Upper lobe of left lung (tissue), 4 donors: ENCODE measurements around the gene COMMD3.

Source experiments
- POLR2A ChIP-seq, 4 donors: fragments of 450-650 bp; IDR thresholded peaks; one replicate each; pipeline ENCODE4 v1.5.1; 2016 to 2017; ENCODE audit warnings: antibody characterized with exemption in 4 of 4, mild to moderate bottlenecking in 2 of 4
- TF ChIP-seq, protein P1 (sequence below), 6 experiments: fragments of 450-650 bp in 4 of 6; fragments of 200-600 bp in 2 of 6; sonication (generic) in 2 of 6; IDR thresholded peaks; one replicate each; pipeline ENCODE4 v1.5.1; 2016 to 2019; ENCODE audit warnings: antibody characterized with exemption in 6 of 6

DNA sequence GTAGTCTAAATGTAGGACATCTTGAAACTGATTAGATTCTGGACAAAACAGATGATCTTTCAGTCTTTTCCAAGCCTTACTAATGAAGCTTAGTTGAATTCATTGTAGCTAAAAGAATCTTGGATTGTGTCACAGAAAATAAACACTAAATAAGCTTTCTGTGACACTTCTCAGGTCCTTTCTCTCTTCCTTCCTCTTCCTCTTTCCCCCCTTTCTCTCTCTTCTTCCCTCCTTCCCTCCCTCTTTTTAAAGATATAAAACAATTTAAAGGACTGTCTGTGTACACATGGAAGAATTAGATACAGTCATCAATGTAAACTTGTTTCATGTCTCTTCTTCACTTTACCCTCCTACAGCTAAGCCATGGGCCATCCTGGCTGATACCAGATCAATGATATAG is 5.3 kb upstream of the COMMD3 start:
- TF ChIP-seq, protein P1, sequence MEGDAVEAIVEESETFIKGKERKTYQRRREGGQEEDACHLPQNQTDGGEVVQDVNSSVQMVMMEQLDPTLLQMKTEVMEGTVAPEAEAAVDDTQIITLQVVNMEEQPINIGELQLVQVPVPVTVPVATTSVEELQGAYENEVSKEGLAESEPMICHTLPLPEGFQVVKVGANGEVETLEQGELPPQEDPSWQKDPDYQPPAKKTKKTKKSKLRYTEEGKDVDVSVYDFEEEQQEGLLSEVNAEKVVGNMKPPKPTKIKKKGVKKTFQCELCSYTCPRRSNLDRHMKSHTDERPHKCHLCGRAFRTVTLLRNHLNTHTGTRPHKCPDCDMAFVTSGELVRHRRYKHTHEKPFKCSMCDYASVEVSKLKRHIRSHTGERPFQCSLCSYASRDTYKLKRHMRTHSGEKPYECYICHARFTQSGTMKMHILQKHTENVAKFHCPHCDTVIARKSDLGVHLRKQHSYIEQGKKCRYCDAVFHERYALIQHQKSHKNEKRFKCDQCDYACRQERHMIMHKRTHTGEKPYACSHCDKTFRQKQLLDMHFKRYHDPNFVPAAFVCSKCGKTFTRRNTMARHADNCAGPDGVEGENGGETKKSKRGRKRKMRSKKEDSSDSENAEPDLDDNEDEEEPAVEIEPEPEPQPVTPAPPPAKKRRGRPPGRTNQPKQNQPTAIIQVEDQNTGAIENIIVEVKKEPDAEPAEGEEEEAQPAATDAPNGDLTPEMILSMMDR (IDR thresholded peaks at IDR 0.05), result no peak
- no peak for TF ChIP-seq POLR2A (IDR thresholded peaks at IDR 0.05)
